Body of pancreas (tissue), 4 donors: ENCODE results near the gene IRF6.

Experiments
- CTCF ChIP-seq, 7 experiments: fragments of 450-650 bp in 4 of 7; fragments of 200-600 bp in 3 of 7; sonication (generic) in 3 of 7; IDR thresholded peaks; one replicate each; pipeline ENCODE4 v1.5.1; 2016 to 2019; ENCODE audit warnings: antibody characterized with exemption in 7 of 7
- POLR2A ChIP-seq, 3 donors: fragments of 450-650 bp; IDR thresholded peaks; one replicate each; pipeline ENCODE4 v1.6.1; 2016; ENCODE audit warnings: antibody characterized with exemption in 3 of 3, mild to moderate bottlenecking in 2 of 3

GRCh38 chr1:209845408-209845725 lies 39.4 kb upstream of the IRF6 start:
- TF ChIP-seq CTCF (IDR thresholded peaks at IDR 0.05) (no peak), POLR2A (IDR thresholded peaks at IDR 0.05) (no peak)
